ENCODE results near the gene TARP.

Gene TARP

GRCh38 chr7:38273286-38273995, at the start of gene TARP:
TSS of gene TARP (minus strand) at chr7:38273636.
- no peak for DNase-seq

GRCh38 chr7:38323156-38323555, 49.7 kb upstream of the TARP start:
- DNase-seq = no peak

GRCh38 chr7:38322461-38322860, 49.0 kb upstream of the TARP start:
- DNase-seq = no peak

DNA sequence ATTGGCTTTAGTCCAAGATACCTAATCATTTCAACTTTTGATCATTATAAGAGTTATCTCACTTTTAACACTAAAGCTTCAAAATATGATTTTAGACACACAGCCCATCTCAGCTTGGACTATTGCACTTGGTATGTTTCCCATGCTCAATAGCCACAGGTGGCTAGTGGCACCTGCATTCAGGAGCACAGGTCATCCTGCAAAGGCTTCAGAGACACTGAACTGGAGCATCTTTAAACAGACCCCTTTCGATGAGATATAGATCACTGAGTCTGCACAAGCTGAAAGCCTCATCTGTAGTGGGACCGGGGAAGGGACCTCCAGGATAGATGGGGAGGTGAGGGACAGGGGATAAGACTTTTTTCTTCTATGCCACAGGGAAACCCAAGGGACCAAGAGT, 48.5 kb upstream of the TARP start:
- DNase-seq = no peak

DNA sequence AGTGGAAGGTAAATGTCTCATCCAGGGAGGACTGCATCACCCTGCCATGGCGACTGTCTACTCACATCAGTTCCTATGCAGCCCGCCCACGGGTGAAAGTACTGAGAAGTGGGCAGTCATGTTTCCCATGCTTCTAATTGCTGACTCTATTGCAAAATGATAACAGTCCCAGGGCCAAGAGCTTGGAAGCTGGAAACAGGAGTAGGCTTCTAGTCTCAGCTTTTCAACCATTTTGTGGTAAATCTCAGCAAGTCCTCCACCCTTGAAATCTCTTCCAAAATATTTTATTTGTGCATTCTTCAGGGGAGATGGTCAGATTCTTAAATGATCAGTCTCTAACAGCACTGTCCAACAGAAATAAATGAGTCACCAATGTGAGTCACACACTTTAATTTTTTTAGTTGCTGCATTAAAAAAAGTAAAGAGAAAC, 48.1 kb upstream of the TARP start:
- no peak for DNase-seq

GRCh38 chr7:38321050-38321449, 47.6 kb upstream of the TARP start:
- no peak for DNase-seq

GRCh38 chr7:38319873-38320272, 46.4 kb upstream of the TARP start:
- no peak for DNase-seq

DNA sequence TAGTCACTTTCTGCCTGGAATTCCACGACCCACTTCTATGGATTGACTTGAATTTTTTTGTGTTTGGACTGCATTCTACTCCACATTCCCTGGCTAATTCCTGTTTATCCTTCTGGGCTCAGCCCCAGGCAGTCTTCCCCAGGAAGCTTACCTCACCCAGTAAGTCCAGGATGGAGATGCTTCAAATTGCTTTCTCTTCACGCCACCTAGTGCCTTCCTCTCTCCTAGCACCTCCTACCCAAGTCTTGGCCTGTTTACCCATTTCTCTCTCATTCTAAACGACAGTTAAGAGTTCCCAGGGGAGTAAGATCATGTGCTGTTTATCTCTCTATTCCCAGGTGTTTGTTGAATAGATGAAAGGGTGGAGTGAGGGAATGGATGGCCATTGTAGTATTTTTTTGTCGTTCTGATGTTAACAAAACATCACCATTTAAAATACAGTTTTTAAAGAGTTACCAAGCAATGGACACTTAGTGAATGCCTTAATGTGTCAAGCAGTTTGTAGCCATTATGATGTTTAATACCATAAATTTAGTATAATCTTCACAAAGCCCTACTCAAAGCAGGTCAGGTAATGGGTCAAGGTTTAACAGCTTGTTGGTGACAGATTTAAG, 45.5 kb upstream of the TARP start:
- DNase-seq = peak; percentile 46

- DNase-seq = no peak
These were observed 44.8 kb upstream of the TARP start for GRCh38 chr7:38318241-38318640.

- no peak for DNase-seq
These were observed 44.1 kb upstream of the TARP start for GRCh38 chr7:38317515-38317914.

DNA sequence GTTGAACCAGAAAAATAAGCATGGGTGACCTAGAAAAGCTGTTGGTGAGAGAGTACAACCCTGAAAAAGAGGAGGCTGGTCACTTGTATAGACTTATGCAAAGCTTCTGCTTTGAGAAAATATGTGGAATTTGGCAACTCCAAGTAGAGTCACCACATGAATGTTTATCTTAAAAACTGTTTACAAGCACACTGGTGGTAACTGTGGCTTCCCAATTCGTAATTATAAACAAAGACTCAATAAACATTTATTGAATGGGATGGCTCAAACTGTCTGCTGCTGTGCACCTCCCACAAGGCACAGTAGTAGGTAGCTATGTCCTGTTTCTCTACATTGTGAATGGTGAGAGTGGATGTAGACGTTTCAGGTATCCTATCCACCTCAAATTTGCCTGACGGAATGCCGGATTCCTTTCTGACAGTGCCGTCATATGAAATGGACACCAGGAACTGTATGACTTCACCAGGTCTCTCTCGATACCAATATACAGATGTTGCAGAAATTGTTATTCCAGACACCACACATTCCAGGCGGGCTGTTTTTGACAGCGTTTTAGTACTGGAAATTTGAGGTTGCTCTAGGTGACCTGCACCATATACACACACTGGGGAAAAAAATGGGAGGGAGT, 43.4 kb upstream of the TARP start:
- no peak for DNase-seq

GRCh38 chr7:38315410-38315809, 42.0 kb upstream of the TARP start:
- no peak for DNase-seq

DNA sequence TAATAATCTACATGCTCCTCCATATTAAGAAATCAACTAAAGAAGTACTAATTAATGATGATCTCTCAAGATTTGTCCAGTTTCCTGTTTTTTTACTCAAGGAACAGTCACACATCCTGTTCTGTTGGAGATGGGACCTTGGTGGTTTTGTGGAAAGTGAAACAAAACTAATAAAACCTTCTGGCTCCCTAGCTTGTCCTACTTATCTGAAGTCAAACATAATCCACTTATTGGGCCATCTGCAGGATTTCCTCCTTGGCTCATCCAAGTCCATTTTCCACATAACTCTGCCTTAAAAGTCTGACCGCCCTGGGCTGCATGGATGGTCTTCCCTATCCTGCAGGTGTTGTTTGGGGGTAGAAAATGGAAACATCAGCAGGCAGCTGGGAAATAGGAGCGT, 39.4 kb upstream of the TARP start:
- no peak for DNase-seq

GRCh38 chr7:38311329-38311937, 38.0 kb upstream of the TARP start:
- DNase-seq = peak; percentile 81

DNA sequence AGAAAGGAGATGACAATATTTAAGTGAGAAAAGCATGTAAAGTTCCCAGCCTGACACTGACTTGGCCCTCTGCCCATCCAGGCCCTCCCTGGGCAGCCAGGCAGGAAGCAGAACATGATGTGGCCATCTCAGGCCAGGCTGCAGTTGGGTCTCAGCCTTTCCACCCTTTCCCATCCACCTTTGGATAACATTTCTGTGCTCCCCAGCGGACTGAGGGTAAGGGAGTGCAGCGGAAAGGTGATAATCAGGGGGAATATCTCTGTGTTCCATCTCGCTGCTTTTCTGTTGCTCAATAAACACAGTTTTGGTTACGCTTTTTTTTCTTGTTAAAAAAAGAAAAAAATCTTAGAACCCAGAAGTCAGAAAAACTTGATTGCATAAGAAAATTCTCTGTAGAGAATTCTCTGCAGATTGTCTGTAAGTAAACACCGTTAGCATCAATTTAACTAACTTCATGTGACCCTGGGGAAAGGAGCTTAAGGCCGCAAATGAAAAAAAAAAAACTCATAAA, 37.2 kb upstream of the TARP start:
- no peak for DNase-seq

GRCh38 chr7:38309555-38309954, 36.1 kb upstream of the TARP start:
- DNase-seq = no peak

- no peak for DNase-seq
These were observed 34.7 kb upstream of the TARP start for GRCh38 chr7:38308140-38308539.

- DNase-seq = no peak
These were observed 34.2 kb upstream of the TARP start for GRCh38 chr7:38307640-38308039.

DNA sequence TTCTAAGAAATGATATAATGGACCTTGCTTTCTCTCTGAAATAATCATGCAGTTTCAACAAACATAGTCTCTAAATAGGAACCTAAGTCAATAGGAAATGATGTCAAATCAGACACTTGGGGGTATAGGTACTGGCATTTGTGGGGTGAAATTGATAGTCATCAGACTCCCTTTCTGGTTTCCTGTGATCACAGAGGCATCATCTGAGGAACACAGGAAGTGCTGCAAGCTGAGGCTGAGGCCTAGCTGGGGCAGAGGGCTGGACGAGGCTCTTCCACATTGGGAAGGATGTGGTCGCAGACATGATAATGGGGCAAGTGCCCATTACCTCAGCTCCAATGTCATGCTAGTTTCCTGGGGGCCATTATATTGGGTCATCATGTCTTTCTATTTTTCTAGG, 33.5 kb upstream of the TARP start:
- no peak for DNase-seq

GRCh38 chr7:38306171-38306570, 32.7 kb upstream of the TARP start:
- no peak for DNase-seq

DNA sequence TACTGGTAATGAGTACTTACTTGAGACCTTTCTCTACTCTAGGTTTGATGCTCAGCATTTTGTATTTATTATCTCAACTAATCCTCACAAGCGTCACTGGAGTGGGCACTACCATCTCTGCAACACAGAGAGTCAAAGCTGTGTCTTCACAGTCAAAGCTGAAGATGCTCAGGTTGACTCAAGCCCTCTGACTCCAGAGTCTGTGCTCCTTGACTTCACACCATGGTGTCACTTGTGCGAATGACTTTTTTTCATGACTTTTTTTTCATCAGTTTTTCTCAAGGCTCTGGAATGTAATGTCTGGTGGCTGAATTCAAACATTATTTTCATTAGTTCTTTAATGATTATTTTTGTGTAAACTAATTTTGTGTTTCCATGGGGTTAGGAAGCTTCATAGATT, 30.4 kb upstream of the TARP start:
- DNase-seq = no peak

GRCh38 chr7:38300175-38300574, 26.7 kb upstream of the TARP start:
- DNase-seq = no peak

- DNase-seq = no peak
These were observed 26.0 kb upstream of the TARP start for GRCh38 chr7:38299275-38299931.
